ENCODE results near the gene RNF175.

DNA sequence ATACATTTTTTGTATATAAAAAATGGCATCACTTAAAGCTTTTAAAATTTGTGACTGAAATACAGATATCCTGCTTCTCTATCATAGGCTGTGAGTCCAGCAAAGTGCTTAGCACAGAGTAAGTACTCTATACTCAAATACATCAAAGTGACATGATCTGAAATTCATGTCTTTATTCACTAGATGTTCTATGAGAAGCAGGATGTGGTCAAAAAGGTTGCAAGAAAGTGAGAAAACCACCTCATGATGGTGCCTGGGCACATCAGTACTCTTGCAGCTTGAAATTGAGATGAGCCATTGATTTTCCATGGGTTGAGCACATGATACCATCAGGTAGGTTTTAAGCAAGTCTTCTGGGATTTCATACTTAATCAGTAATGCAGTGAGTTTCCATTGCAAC lies 49.5 kb upstream of the RNF175 start:
- TF ChIP-seq EP300 (conservative IDR thresholded peaks at IDR 0.05; ENCODE audit: poor library complexity, severe bottlenecking) (no peak), POLR2AphosphoS5 (IDR thresholded peaks at IDR 0.05) (no peak), TAF1 (IDR thresholded peaks at IDR 0.05; ENCODE audit: low read depth) (no peak)
- TF ChIP-seq, protein P1, sequence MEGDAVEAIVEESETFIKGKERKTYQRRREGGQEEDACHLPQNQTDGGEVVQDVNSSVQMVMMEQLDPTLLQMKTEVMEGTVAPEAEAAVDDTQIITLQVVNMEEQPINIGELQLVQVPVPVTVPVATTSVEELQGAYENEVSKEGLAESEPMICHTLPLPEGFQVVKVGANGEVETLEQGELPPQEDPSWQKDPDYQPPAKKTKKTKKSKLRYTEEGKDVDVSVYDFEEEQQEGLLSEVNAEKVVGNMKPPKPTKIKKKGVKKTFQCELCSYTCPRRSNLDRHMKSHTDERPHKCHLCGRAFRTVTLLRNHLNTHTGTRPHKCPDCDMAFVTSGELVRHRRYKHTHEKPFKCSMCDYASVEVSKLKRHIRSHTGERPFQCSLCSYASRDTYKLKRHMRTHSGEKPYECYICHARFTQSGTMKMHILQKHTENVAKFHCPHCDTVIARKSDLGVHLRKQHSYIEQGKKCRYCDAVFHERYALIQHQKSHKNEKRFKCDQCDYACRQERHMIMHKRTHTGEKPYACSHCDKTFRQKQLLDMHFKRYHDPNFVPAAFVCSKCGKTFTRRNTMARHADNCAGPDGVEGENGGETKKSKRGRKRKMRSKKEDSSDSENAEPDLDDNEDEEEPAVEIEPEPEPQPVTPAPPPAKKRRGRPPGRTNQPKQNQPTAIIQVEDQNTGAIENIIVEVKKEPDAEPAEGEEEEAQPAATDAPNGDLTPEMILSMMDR (IDR thresholded peaks at IDR 0.05; ENCODE audit: poor library complexity, severe bottlenecking), result no peak
- TF ChIP-seq, protein P2, sequence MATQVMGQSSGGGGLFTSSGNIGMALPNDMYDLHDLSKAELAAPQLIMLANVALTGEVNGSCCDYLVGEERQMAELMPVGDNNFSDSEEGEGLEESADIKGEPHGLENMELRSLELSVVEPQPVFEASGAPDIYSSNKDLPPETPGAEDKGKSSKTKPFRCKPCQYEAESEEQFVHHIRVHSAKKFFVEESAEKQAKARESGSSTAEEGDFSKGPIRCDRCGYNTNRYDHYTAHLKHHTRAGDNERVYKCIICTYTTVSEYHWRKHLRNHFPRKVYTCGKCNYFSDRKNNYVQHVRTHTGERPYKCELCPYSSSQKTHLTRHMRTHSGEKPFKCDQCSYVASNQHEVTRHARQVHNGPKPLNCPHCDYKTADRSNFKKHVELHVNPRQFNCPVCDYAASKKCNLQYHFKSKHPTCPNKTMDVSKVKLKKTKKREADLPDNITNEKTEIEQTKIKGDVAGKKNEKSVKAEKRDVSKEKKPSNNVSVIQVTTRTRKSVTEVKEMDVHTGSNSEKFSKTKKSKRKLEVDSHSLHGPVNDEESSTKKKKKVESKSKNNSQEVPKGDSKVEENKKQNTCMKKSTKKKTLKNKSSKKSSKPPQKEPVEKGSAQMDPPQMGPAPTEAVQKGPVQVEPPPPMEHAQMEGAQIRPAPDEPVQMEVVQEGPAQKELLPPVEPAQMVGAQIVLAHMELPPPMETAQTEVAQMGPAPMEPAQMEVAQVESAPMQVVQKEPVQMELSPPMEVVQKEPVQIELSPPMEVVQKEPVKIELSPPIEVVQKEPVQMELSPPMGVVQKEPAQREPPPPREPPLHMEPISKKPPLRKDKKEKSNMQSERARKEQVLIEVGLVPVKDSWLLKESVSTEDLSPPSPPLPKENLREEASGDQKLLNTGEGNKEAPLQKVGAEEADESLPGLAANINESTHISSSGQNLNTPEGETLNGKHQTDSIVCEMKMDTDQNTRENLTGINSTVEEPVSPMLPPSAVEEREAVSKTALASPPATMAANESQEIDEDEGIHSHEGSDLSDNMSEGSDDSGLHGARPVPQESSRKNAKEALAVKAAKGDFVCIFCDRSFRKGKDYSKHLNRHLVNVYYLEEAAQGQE (IDR thresholded peaks at IDR 0.05; ENCODE audit: borderline replicate concordance), result no peak

Data from neural cell (in vitro differentiated cells).